Common myeloid progenitor, CD34-positive (primary cell): ENCODE results near the gene CDK2.
A peak's percentile ranks its signal among the peaks of the same experiment; 100 is the strongest.
"Not testable (repeated sequence)": the region's sequence is repeated elsewhere in the genome, so short reads cannot be mapped to it uniquely, and the experiment has no call there.

Experiments used
- CTCF ChIA-PET: fragments of 350-600 bp; sonication (Branson Sonifier 250); formaldehyde crosslinking; loops from one replicate; lab custom pipeline; 2021; ENCODE audit warnings: antibody characterized with exemption; lab: Charles Lee
- POLR2A ChIA-PET: fragments of 350-600 bp; sonication (Branson Sonifier 250); formaldehyde crosslinking; loops from one replicate; lab custom pipeline; 2021; ENCODE audit warnings: antibody characterized with exemption; lab: Charles Lee
- DNase-seq, 3 donors: peaks; one replicate each; pipeline versions ENCODE4 v3.0.0 to v3.0.0-alpha.2; 2013
- H3K27ac ChIP-seq, 2 experiments: 1 replicate in 1 of 2; 2 replicates in 1 of 2; pipeline ENCODE4 v1.7.0; 2013; ENCODE audit warnings: inconsistent platforms in 2 of 2, low read length in 2 of 2, mild to moderate bottlenecking in 2 of 2, low read depth in 1 of 2, moderate library complexity in 1 of 2; ENCODE audit not compliant: severe bottlenecking in 2 of 2, insufficient read depth in 1 of 2, poor library complexity in 1 of 2
- H3K27me3 ChIP-seq, 5 experiments: replicated peaks in 2 of 5; 1 replicate in 3 of 5; 2 replicates in 2 of 5; pipeline versions ENCODE4 v1.6.1 to v1.7.0; 2013; ENCODE audit warnings: low read length in 4 of 5, mild to moderate bottlenecking in 2 of 5, moderate library complexity in 2 of 5, inconsistent platforms in 1 of 5; ENCODE audit not compliant: insufficient read depth in 5 of 5, control insufficient read depth in 4 of 5
- H3K36me3 ChIP-seq, 4 experiments: 1 replicate in 2 of 4; 2 replicates in 2 of 4; pipeline versions ENCODE4 v1.6.1 to v1.7.0; 2013; ENCODE audit warnings: low read length in 3 of 4, control low read depth in 1 of 4, mild to moderate bottlenecking in 1 of 4; ENCODE audit not compliant: control insufficient read depth in 4 of 4, insufficient read depth in 4 of 4
- H3K4me1 ChIP-seq, 4 experiments: 1 replicate in 3 of 4; 2 replicates in 1 of 4; pipeline versions ENCODE4 v1.6.1 to v1.7.1; 2013; ENCODE audit warnings: low read length in 3 of 4, mild to moderate bottlenecking in 3 of 4, control low read depth in 1 of 4, inconsistent platforms in 1 of 4, moderate library complexity in 1 of 4; ENCODE audit not compliant: control insufficient read depth in 4 of 4, insufficient read depth in 4 of 4; ENCODE audit errors: control extremely low read depth in 1 of 4
- H3K4me3 ChIP-seq, 7 experiments: 1 replicate in 4 of 7; 2 replicates in 3 of 7; pipeline versions ENCODE4 v1.5.1 to v1.7.0; 2013; ENCODE audit warnings: mild to moderate bottlenecking in 7 of 7, low read length in 6 of 7, moderate library complexity in 6 of 7, inconsistent platforms in 2 of 7, low read depth in 2 of 7, control low read depth in 1 of 7; ENCODE audit not compliant: insufficient read depth in 4 of 7, control insufficient read depth in 1 of 7; ENCODE audit errors: extremely low read depth in 1 of 7
- H3K9me3 ChIP-seq, 5 experiments: 1 replicate in 4 of 5; 2 replicates in 1 of 5; pipeline versions ENCODE4 v1.6.1 to v1.7.1; 2013; ENCODE audit warnings: low read length in 4 of 5, mild to moderate bottlenecking in 2 of 5, inconsistent platforms in 1 of 5, low read depth in 1 of 5, moderate library complexity in 1 of 5; ENCODE audit not compliant: control insufficient read depth in 4 of 5, insufficient read depth in 2 of 5; ENCODE audit errors: control extremely low read depth in 1 of 5
- WGBS: methylation state at CpG from one replicate; pipeline ENCODE4 v1.1.5; 2013; ENCODE audit not compliant: insufficient coverage; 5-methylcytosine and 5-hydroxymethylcytosine counted together

The CDK2 gene

GRCh38 chr12:55996201-55996714 lies 29.6 kb downstream of the CDK2 start:
- no peaks in the 10 kb centered on the region for H3K27me3 ChIP-seq
- peaks cover 0 to 20% (median 17%) of the 10 kb centered on the region in 4 experiments for H3K4me1 ChIP-seq
- WGBS: 44% methylated on average over 11 of the region's 14 CpGs
- ChIA-PET CTCF (interaction anchor here (0.6 to 16.0 kb wide), 16 partner anchors 10 to 259 kb away, joined by 3 to 290 read pairs (median 9); partner anchors contain the start of genes IKZF4 and RAB5B), POLR2A (interaction anchor here (0.9 to 1.3 kb wide), 4 partner anchors 23 to 44 kb away, joined by 3 read pairs; partner anchors contain the start of gene RAB5B)
- peak overlapping the region in 6 of 7 experiments; percentile 79 to 95 (median 86) for H3K4me3 ChIP-seq
- H3K27ac ChIP-seq: peak overlapping the region in 1 of 2 experiments; percentile 83
- DNase-seq: peak; percentile 77 to 88 (median 86)
- H3K9me3 ChIP-seq: no peaks in the 10 kb centered on the region
- H3K36me3 ChIP-seq: peaks cover 15 to 35% (median 30%) of the 10 kb centered on the region in 4 experiments

DNA sequence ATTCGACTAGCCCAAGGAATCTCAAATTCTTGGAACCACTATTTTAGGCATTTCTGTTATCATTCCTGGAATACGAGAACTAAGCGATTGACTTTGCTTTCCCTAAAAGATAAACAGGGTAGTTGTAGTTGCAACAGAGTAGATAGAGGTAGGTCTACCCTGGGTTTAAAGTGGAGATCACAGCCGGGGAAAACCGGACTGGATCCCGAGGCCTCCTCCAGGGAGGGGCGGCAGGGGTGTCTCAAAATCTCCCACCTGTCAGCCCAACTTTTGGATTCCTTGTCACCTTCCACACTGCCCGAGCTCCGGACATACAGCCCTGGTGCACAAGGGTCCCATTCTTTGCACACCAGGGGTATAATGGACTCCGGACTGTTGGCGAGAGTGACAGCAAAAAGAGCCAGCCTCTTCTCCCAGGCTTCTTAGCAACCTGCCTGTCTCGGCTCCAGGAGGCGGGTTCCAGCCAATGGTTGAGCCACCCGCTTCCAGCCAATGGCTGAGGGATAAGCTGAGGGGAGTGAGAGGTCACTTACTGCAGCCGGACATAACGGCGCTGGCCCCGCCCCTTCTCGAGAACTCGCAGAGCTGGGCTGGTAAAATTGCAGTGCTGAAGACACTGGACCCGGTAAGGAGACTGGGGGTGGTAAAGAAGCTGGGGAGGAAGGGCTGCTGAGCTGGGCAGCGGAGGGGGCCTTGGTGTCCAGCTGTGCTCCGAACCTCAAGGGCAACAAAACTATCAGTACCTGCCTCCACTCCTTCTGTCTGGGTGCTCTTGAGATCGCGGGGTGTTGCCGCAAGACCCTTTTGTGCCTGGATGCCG lies 30.3 kb downstream of the CDK2 start, which contains the start of gene SUOX:
Gene SUOX (plus strand): TSS at position 562 of the 820 bp plus-strand sequence. CDS start 4,946 bp downstream, outside the sequence.
- Histone ChIP-seq H3K4me1 (peaks cover 0 to 20% (median 17%) of the 10 kb centered on the region in 4 experiments), H3K9me3 (no peaks in the 10 kb centered on the region), H3K27me3 (no peaks in the 10 kb centered on the region), H3K4me3 (peak within 1 kb of the TSS; percentile 79 to 95 (median 85)), H3K27ac (peak within 1 kb of the TSS; percentile 59 to 83), H3K36me3 (peaks cover 15 to 31% (median 28%) of the 10 kb centered on the region in 4 experiments)
- DNase-seq: peak; percentile 72 to 89 (median 86)
- POLR2A ChIA-PET: interaction anchor here (0.9 to 1.2 kb wide), 2 partner anchors 30 to 44 kb away, joined by 3 read pairs; no protein-coding TSS in a partner anchor
- 1% methylated on average over 17 of the region's 27 CpGs for WGBS
- CTCF ChIA-PET: interaction anchor here (0.8 to 16.0 kb wide), 17 partner anchors 9 to 57 kb away, joined by 3 to 290 read pairs (median 9); partner anchors contain the start of genes IKZF4 and RAB5B

- DNase-seq: no peak
- Histone ChIP-seq H3K9me3 (no peaks in the 10 kb centered on the region), H3K27me3 (no peaks in the 10 kb centered on the region), H3K36me3 (peaks cover 13 to 31% (median 26%) of the 10 kb centered on the region in 4 experiments), H3K27ac (peak overlapping the region; percentile 59 to 83), H3K4me3 (peak overlapping the region; percentile 79 to 95 (median 85)), H3K4me1 (peaks cover 0 to 20% (median 17%) of the 10 kb centered on the region in 4 experiments)
- ChIA-PET CTCF (interaction anchor here (0.8 to 16.0 kb wide), 12 partner anchors 9 to 58 kb away, joined by 3 to 290 read pairs (median 10); partner anchors contain the start of gene IKZF4), POLR2A (no interaction called here)
- 0% methylated on average over 4 of the region's 5 CpGs for WGBS
Observed at GRCh38 chr12:55997535-55997859, 30.9 kb downstream of the CDK2 start.

DNA sequence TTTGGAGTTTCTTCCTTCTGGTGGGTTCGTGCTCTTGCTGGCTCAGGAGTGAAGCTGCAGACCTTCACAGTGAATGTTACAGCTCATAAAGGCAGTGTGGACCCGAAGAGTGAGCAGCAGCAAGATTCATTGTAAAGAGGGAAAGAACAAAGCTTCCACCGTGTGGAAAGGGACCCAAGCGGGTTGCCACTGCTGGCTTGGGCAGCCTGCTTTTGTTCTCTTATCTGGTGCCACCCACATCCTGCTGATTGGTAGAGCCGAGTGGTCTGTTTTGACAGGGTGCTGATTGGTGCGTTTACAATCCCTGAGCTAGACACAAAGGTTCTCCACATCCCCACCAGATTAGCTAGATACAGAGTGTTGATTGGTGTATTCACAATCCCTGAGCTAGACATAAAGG lies 32.9 kb downstream of the CDK2 start:
- DNase-seq, H3K27me3 ChIP-seq, POLR2A ChIA-PET, H3K4me3 ChIP-seq, H3K27ac ChIP-seq, H3K9me3 ChIP-seq: not testable (repeated sequence)
- Histone ChIP-seq H3K4me1 (peaks cover 0 to 20% (median 17%) of the 10 kb centered on the region in 4 experiments), H3K36me3 (peaks cover 7 to 26% (median 16%) of the 10 kb centered on the region in 4 experiments)
- CTCF ChIA-PET: interaction anchor here (1.1 to 16.0 kb wide), 7 partner anchors 9 to 72 kb away, joined by 3 to 290 read pairs (median 5); partner anchors contain the start of genes IKZF4 and PYM1
- 80% methylated on average over 2 of the region's 6 CpGs for WGBS

GRCh38 chr12:55999999-56000540 lies 33.4 kb downstream of the CDK2 start:
- CTCF ChIA-PET: interaction anchor here (1.1 to 16.0 kb wide), 4 partner anchors 8 to 39 kb away, joined by 3 to 290 read pairs (median 54); partner anchors contain the start of gene IKZF4

GRCh38 chr12:56001487-56002100 lies 35.0 kb downstream of the CDK2 start:
- CTCF ChIA-PET: interaction anchor here (16.0 kb wide), 1 partner anchor 22 kb away, joined by 290 read pairs; the partner anchor contains the start of gene IKZF4
- no peak for DNase-seq
- H3K36me3 ChIP-seq: peaks cover 7 to 27% (median 14%) of the 10 kb centered on the region in 4 experiments
- POLR2A ChIA-PET: no interaction called here
- H3K27me3 ChIP-seq: no peaks in the 10 kb centered on the region
- 0% methylated on average over 1 of the region's 7 CpGs for WGBS
- peaks cover 0 to 31% (median 19%) of the 10 kb centered on the region in 4 experiments for H3K4me1 ChIP-seq
- H3K9me3 ChIP-seq: no peaks in the 10 kb centered on the region
- no peak overlapping the region for H3K27ac ChIP-seq
- no peak overlapping the region for H3K4me3 ChIP-seq

More at GRCh38 chr12:55999999-56000540, 33.4 kb downstream of the CDK2 start:
- H3K4me1 ChIP-seq: peaks cover 0 to 24% (median 17%) of the 10 kb centered on the region in 4 experiments
- POLR2A ChIA-PET, H3K4me3 ChIP-seq, H3K27ac ChIP-seq, DNase-seq, H3K9me3 ChIP-seq, H3K27me3 ChIP-seq: not testable (repeated sequence)
- 98% methylated on average over 23 of the region's 33 CpGs for WGBS
- H3K36me3 ChIP-seq: peaks cover 7 to 27% (median 17%) of the 10 kb centered on the region in 4 experiments
